Measurements from ENCODE around the gene SMARCB1. TPM values are rescaled to one million over a fixed set of nuclear protein-coding genes. Genes with fewer than 3 reads are reported as not detected.

Gene SMARCB1
- total and polyA plus RNA-seq, 2 donors (not counting 3 experiments of a cell fraction or from before 2014, with no cell fraction given), result 113 to 148 TPM

- Histone ChIP-seq H3K4me1 (ENCODE audit: control insufficient read depth, extremely low read depth, insufficient read depth, low read length) (peaks cover 5% of the 10 kb centered on the region), H3K9me3 (replicated peaks; ENCODE audit: control insufficient read depth, insufficient read depth, low read length) (no peaks in the 10 kb centered on the region), H4K20me1 (replicated peaks; ENCODE audit: control insufficient read depth, extremely low read depth, insufficient read depth, low read length) (no peaks in the 10 kb centered on the region), H3K36me3 (ENCODE audit: control insufficient read depth in 2 of 2, extremely low read depth in 1 of 2, insufficient read depth in 2 of 2, low read length in 2 of 2) (no peaks in the 10 kb centered on the region), H3K79me2 (ENCODE audit: control insufficient read depth, insufficient read depth, low read length) (no peaks in the 10 kb centered on the region), H3K27ac (ENCODE audit: insufficient read depth, low read depth, low read length) (no peak overlapping the region), H3K27me3 (ENCODE audit: control insufficient read depth in 2 of 2, insufficient read depth in 2 of 2, low read length in 2 of 2) (no peaks in the 10 kb centered on the region), H3K4me3 (replicated peaks in 1 of 3; ENCODE audit: insufficient read depth in 1 of 3, low read depth in 1 of 3, low read length in 3 of 3) (no peak overlapping the region), H3K9ac (replicated peaks; ENCODE audit: extremely low read depth, insufficient read depth, low read length) (no peak overlapping the region), H2AFZ (ENCODE audit: low read depth, low read length) (no peak overlapping the region), H3K4me2 (ENCODE audit: insufficient read depth, low read length) (no peak overlapping the region), H3K9me1 (replicated peaks; ENCODE audit: control insufficient read depth, extremely low read depth, insufficient read depth, low read length) (no peaks in the 10 kb centered on the region)
- peak; percentile 73 for DNase-seq (ENCODE audit: low read depth, low spot score)
- dilution Hi-C loops (cut with MboI; ENCODE audit: extremely low pct_ligation_motif_present, low sequenced_read_pairs), result no loop called here
- ChIA-PET CTCF (interaction anchor here (0.8 to 1.6 kb wide), 4 partner anchors 10 to 94 kb away, joined by 4 to 8 read pairs (median 6); partner anchors contain the start of gene CHCHD10), POLR2A (interaction anchor here (0.6 kb wide), 1 partner anchor 22 kb away, joined by 6 read pairs; no protein-coding TSS in a partner anchor)
- no peak for TF ChIP-seq MYC (IDR thresholded peaks at IDR 0.05; ENCODE audit: low read depth, low read length)
- no peak for TF ChIP-seq FOS (IDR thresholded peaks at IDR 0.05; ENCODE audit: borderline replicate concordance, insufficient read depth, low read length)
- TF ChIP-seq POLR2A (IDR thresholded peaks at IDR 0.05; ENCODE audit: low read depth, low read length), result no peak
- TF ChIP-seq JUN (IDR thresholded peaks at IDR 0.05; ENCODE audit: borderline replicate concordance, insufficient read depth, insufficient read length, low read depth), result no peak
- no peak for TF ChIP-seq GATA2 (IDR thresholded peaks at IDR 0.05; ENCODE audit: insufficient read depth, insufficient read length, low read depth, low read length)
- no peak for TF ChIP-seq MAX (IDR thresholded peaks at IDR 0.05; ENCODE audit: insufficient read depth, insufficient read length)
- TF ChIP-seq CTCF (IDR thresholded peaks at IDR 0.05; ENCODE audit: extremely low read depth in 1 of 2, insufficient read depth in 1 of 2, low read depth in 1 of 2, low read length in 2 of 2), result no peak
- TF ChIP-seq POLR2AphosphoS5 (IDR thresholded peaks at IDR 0.05; ENCODE audit: insufficient read depth, low read depth, low read length), result no peak
- no peak for TF ChIP-seq EZH2 (IDR thresholded peaks at IDR 0.05; ENCODE audit: borderline replicate concordance, low read depth, low read length, severe bottlenecking)
- BruUV-seq (replicated peaks), result no TSS peak
- peak; percentile 49 for FAIRE-seq
- intact Hi-C loops (cut with micrococcal nuclease), result no loop called here
Measured at GRCh38 chr22:23754980-23755636, 31.7 kb upstream of the SMARCB1 start.

Measured in endothelial cell of umbilical vein (primary cell).